Natural killer cell treated with Interleukin-12 subunit alpha and Interleukin-12 subunit beta and Interleukin-15 and Interleukin-18, amount 100 ng/mL, for 72 hours (primary cell): Measurements from ENCODE around the gene MGLL. TPM values are rescaled to one million over a fixed set of nuclear protein-coding genes. Genes with fewer than 3 reads are reported as not detected.
"Not testable (repeated sequence)": the region's sequence is repeated elsewhere in the genome, so short reads cannot be mapped to it uniquely, and the experiment has no call there.

ENCODE experiments used
- ATAC-seq, 2 donors: fragments of 150-1000 bp; cut with Tn5 transposase in 1 of 2; sonication (Bioruptor Pico), chemical (Tn5 transposase) in 1 of 2; 2 replicates each; pipeline ENCODE4 v1.10.0; 2021
- DNase-seq: peaks from one replicate; pipeline ENCODE4 v3.0.0; 2022; ENCODE audit warnings: low spot score
- H3K27ac Mint-ChIP-seq, 2 donors: 1 replicate in 1 of 2; 2 replicates in 1 of 2; pipeline ENCODE4 v1.8.0; 2022; ENCODE audit warnings: mixed read lengths in 2 of 2, mild to moderate bottlenecking in 1 of 2, moderate library complexity in 1 of 2
- H3K27me3 Mint-ChIP-seq, 2 donors: 1 replicate in 1 of 2; 2 replicates in 1 of 2; pipeline ENCODE4 v1.8.0; 2022; ENCODE audit warnings: mixed read lengths in 2 of 2
- H3K36me3 Mint-ChIP-seq: one replicate; pipeline ENCODE4 v1.8.0; 2022; ENCODE audit warnings: mixed read lengths
- H3K4me1 Mint-ChIP-seq, 2 donors: 1 replicate in 1 of 2; 2 replicates in 1 of 2; pipeline ENCODE4 v1.8.0; 2022; ENCODE audit warnings: low read depth in 2 of 2, mixed read lengths in 2 of 2, mild to moderate bottlenecking in 1 of 2
- H3K4me3 Mint-ChIP-seq: one replicate; pipeline ENCODE4 v1.8.0; 2022; ENCODE audit warnings: mixed read lengths
- H3K9me3 Mint-ChIP-seq: 2 replicates; pipeline ENCODE4 v1.8.0; 2022; ENCODE audit warnings: mixed read lengths
- total RNA-seq, 2 donors: library from RNA; stranded (reverse); gene quantifications; one replicate each; pipeline ENCODE4 v1.2.3, GENCODE V29; 2022

MGLL gene
- total RNA-seq, 2 donors from 2014 or later, result 2.1 to 3.2 TPM

DNA sequence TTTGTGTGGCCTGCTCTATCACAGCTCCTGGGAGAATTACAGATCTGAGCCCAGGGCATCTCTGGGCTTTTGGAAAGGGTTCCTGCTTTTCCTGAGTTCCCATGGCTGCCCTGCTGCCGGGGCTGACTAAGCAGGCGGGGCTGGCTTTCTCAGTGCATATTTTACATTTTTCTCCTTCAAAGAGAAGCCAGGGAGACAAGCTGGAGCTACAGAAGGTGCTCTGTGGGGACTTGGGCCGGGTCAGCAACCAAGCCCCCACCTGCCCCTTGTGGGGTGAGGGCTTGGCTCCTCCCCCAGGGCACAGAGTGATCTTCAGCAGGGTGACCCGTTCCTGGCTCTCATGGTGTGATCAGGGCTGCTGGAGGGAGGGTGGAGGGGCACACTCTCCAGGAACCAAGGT, 132.2 kb downstream of the MGLL start:
- ATAC-seq (no peak), DNase-seq (no peak)
- no peaks in the 10 kb centered on the region for H3K9me3 Mint-ChIP-seq
- H3K27ac Mint-ChIP-seq, result no peak overlapping the region
- H3K36me3 Mint-ChIP-seq, result no peaks in the 10 kb centered on the region
- H3K27me3 Mint-ChIP-seq, result no peaks in the 10 kb centered on the region
- no peak overlapping the region for H3K4me3 Mint-ChIP-seq
- H3K4me1 Mint-ChIP-seq, result no peaks in the 10 kb centered on the region

- Mint-ChIP-seq H3K27me3 (no peaks in the 10 kb centered on the region), H3K36me3 (no peaks in the 10 kb centered on the region), H3K9me3 (no peaks in the 10 kb centered on the region), H3K4me1 (no peaks in the 10 kb centered on the region), H3K4me3 (no peak overlapping the region), H3K27ac (no peak overlapping the region)
- ATAC-seq, result no peak
- no peak for DNase-seq
Observed at GRCh38 chr3:127689266-127689860, 133.0 kb downstream of the MGLL start.

GRCh38 chr3:127688416-127689265, 133.7 kb downstream of the MGLL start:
- ATAC-seq (no peak), DNase-seq (no peak)
- no peak overlapping the region for H3K4me3 Mint-ChIP-seq
- no peak overlapping the region for H3K27ac Mint-ChIP-seq
- H3K4me1 Mint-ChIP-seq, result peaks cover 0 to under 1% of the 10 kb centered on the region in 2 donors
- H3K36me3 Mint-ChIP-seq, result no peaks in the 10 kb centered on the region
- H3K27me3 Mint-ChIP-seq, result no peaks in the 10 kb centered on the region
- no peaks in the 10 kb centered on the region for H3K9me3 Mint-ChIP-seq

DNA sequence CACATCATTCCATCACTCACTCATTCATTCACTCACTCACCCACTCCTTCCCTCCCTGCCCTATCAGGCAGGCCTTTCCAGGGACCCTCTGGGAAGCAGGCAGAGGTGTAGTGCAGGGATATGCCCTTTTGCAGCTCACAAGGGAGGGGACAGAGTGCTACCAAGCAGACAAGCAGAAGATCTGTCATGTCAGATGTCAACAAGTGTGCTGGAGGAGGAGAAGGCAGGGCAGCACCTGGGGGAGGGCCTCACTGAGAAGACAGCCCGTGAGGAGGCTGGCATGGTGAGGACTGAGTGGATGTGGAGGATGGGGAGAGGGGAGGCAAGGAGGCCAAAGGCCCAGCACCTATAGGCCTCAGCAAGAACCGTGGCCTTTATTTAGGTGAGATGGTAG, 134.3 kb downstream of the MGLL start:
- no peak overlapping the region for H3K27ac Mint-ChIP-seq
- no peak overlapping the region for H3K4me3 Mint-ChIP-seq
- no peaks in the 10 kb centered on the region for H3K36me3 Mint-ChIP-seq
- H3K9me3 Mint-ChIP-seq, result no peaks in the 10 kb centered on the region
- peaks cover 0 to 3% of the 10 kb centered on the region in 2 donors for H3K4me1 Mint-ChIP-seq
- DNase-seq (no peak), ATAC-seq (no peak)
- H3K27me3 Mint-ChIP-seq, result no peaks in the 10 kb centered on the region

DNA sequence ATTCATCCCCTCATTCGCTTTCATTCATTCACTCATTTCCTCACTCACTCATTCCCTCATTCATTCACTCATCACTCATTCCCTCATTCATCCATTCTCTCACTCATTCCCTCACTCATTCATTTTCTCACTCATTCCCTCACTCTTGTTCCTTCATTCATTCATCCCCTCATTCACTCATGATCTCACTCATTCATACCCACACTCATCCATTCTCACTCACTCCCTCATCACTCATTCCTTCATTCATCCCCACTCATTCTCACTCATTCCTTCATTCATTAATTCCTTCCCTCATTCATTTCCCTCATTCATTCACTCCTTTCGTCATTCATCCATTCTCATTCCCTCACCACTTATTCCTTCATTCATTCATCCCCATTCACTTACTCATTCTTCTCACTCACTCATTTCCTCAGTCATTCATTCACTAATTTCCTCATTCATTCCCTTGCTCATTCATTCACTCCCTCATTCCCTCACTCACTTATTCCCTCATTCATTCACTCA, 135.0 kb downstream of the MGLL start:
- DNase-seq (no peak), ATAC-seq (no peak)
- H3K27ac Mint-ChIP-seq, result no peak overlapping the region
- H3K4me3 Mint-ChIP-seq, result no peak overlapping the region
- no peaks in the 10 kb centered on the region for H3K27me3 Mint-ChIP-seq
- peaks cover 0 to 3% of the 10 kb centered on the region in 2 donors for H3K4me1 Mint-ChIP-seq
- H3K9me3 Mint-ChIP-seq, result no peaks in the 10 kb centered on the region
- H3K36me3 Mint-ChIP-seq, result no peaks in the 10 kb centered on the region

DNA sequence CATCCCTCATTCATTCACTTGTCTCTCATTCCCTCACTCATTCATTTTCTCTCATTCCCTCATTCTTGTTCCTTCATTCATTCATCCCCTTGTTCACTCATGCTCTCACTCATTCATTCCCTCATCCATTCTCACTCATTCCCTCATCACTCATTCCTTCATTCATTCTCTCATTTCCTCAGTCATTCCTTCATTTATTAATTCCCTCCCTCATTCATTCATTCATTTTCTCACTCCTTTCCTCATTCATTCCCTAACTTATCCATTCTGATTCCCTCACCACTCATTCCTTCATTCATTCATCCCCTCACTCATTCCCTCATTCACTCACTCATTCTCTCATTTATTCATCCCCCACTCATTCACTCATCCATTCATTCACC, 135.8 kb downstream of the MGLL start:
- ATAC-seq (no peak), DNase-seq (no peak)
- H3K9me3 Mint-ChIP-seq, result no peaks in the 10 kb centered on the region
- H3K4me1 Mint-ChIP-seq, result peaks cover 0 to 3% of the 10 kb centered on the region in 2 donors
- no peaks in the 10 kb centered on the region for H3K36me3 Mint-ChIP-seq
- no peak overlapping the region for H3K27ac Mint-ChIP-seq
- H3K27me3 Mint-ChIP-seq, result no peaks in the 10 kb centered on the region
- no peak overlapping the region for H3K4me3 Mint-ChIP-seq

DNA sequence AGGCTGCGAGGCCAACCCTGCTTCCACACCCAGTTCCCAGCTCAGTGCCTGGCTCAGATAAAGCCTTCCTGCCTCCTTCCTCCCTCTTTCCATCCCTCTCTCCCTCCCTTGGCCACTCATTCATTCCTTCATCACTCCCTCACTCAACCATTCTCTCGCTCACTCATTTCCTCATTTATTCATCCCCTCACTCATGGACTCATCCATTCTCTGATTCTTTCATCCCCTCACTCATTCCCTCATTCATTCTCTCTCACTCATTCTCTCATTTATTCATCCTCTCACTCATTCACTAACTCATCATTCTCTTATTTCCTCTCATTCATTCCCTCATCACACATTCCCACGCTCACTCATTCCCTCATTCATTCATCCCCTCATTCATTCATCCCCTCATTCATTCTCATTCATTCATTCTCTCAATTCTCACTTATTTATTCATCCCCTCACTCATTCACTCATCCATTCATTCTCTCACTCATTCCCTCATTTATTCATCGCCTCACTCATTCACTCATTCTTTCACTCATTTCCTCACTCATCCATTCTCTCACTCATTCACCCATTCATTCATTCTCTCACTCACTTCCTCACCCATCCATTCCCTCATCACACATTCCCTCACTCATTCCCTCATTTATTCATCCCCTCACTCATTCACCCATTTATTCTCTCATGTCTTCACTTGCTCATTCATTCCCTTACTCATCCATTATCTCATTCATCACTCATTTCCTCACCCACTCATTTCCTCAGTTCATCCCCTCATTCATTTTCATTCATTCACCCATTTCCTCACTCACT, 136.4 kb downstream of the MGLL start:
- Mint-ChIP-seq H3K27ac (no peak overlapping the region), H3K4me3 (no peak overlapping the region), H3K9me3 (no peaks in the 10 kb centered on the region), H3K4me1 (peaks cover 0 to 3% of the 10 kb centered on the region in 2 donors), H3K36me3 (no peaks in the 10 kb centered on the region), H3K27me3 (no peaks in the 10 kb centered on the region)
- ATAC-seq, result no peak
- DNase-seq, result no peak

GRCh38 chr3:127684871-127685707, 137.2 kb downstream of the MGLL start:
- ATAC-seq (no peak), DNase-seq (no peak)
- H3K4me3 Mint-ChIP-seq, result no peak overlapping the region
- no peaks in the 10 kb centered on the region for H3K9me3 Mint-ChIP-seq
- H3K27me3 Mint-ChIP-seq, result no peaks in the 10 kb centered on the region
- no peak overlapping the region for H3K27ac Mint-ChIP-seq
- peaks cover 0 to 3% of the 10 kb centered on the region in 2 donors for H3K4me1 Mint-ChIP-seq
- no peaks in the 10 kb centered on the region for H3K36me3 Mint-ChIP-seq

GRCh38 chr3:127682561-127682960, 139.8 kb downstream of the MGLL start:
- no peaks in the 10 kb centered on the region for H3K27me3 Mint-ChIP-seq
- peak; percentile 26 for DNase-seq
- peaks cover 0 to 3% of the 10 kb centered on the region in 2 donors for H3K4me1 Mint-ChIP-seq
- no peak overlapping the region for H3K4me3 Mint-ChIP-seq
- ATAC-seq, result no peak
- H3K27ac Mint-ChIP-seq, result no peak overlapping the region
- no peaks in the 10 kb centered on the region for H3K9me3 Mint-ChIP-seq
- no peaks in the 10 kb centered on the region for H3K36me3 Mint-ChIP-seq

DNA sequence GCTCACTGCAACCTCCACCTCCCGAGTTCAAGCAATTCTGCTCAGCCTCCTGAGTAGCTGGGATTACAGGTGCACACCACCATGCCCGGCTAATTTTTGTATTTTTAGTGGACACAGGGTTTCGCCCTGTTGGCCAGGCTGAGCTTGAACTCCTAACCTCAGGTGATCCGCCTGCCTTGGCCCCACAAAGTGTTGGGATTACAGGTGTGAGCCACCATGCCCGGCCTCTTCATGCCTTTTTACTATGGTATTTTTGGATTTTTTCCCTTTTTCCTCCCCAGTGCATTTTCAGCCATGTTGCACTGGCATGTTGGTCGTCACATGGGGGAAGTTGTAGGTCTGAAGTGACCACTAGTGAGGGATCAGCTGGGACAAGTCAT, 140.2 kb downstream of the MGLL start:
- H3K36me3 Mint-ChIP-seq, H3K9me3 Mint-ChIP-seq, ATAC-seq, H3K27me3 Mint-ChIP-seq, H3K27ac Mint-ChIP-seq, H3K4me1 Mint-ChIP-seq, H3K4me3 Mint-ChIP-seq, DNase-seq: not testable (repeated sequence)

GRCh38 chr3:127680798-127681221, 141.5 kb downstream of the MGLL start:
- H3K9me3 Mint-ChIP-seq, result no peaks in the 10 kb centered on the region
- H3K27ac Mint-ChIP-seq, result no peak overlapping the region
- H3K27me3 Mint-ChIP-seq, result no peaks in the 10 kb centered on the region
- no peak overlapping the region for H3K4me3 Mint-ChIP-seq
- H3K4me1 Mint-ChIP-seq, result peaks cover 0 to 8% of the 10 kb centered on the region in 2 donors
- ATAC-seq (no peak), DNase-seq (no peak)
- no peaks in the 10 kb centered on the region for H3K36me3 Mint-ChIP-seq

- DNase-seq, result peak; percentile 53
- H3K27me3 Mint-ChIP-seq, result no peaks in the 10 kb centered on the region
- H3K27ac Mint-ChIP-seq, result no peak overlapping the region
- H3K36me3 Mint-ChIP-seq, result no peaks in the 10 kb centered on the region
- H3K9me3 Mint-ChIP-seq, result no peaks in the 10 kb centered on the region
- H3K4me1 Mint-ChIP-seq, result peaks cover under 1 to 8% of the 10 kb centered on the region in 2 donors
- no peak overlapping the region for H3K4me3 Mint-ChIP-seq
- ATAC-seq, result no peak
Observed at GRCh38 chr3:127680146-127680661, 142.1 kb downstream of the MGLL start.

DNA sequence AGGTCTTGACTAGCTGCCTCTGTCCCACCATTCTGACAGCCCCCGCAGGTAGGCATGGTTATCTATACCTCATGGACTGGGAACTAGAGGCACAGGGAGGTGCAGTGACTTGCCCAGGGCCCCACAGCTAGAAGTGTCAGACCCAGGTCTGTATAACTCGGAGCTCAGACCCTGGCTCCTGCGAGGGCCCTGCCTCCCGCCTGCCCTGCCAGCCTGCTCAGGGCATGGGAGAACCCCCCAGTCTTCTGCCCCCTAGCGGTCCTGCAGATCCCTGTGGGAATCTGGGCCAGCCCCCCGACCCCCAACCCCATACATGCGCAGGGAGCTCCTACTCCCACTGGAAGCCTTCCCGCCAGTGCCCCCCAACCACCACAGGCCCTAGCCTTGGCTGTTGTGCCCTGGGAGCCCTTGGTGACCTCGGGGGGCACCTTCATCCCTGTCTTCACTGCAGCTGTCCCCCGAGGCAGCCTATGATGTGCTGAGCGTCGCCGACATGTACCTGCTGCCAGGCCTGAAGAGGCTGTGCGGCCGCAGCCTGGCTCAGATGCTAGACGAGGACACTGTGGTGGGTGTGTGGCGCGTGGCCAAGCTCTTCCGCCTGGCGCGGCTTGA, 142.7 kb downstream of the MGLL start:
- H3K9me3 Mint-ChIP-seq, result no peaks in the 10 kb centered on the region
- peaks cover 6 to 12% of the 10 kb centered on the region in 2 donors for H3K4me1 Mint-ChIP-seq
- no peak overlapping the region for H3K4me3 Mint-ChIP-seq
- H3K27ac Mint-ChIP-seq, result no peak overlapping the region
- DNase-seq (peak; percentile 54), ATAC-seq (peak in 1 of 2 donors; percentile 26)
- H3K27me3 Mint-ChIP-seq, result no peaks in the 10 kb centered on the region
- H3K36me3 Mint-ChIP-seq, result no peaks in the 10 kb centered on the region
